HS-27A (cell line): Measurements from ENCODE around the gene CELF2.

Experiments
- DNase-seq: peaks from one replicate; pipeline ENCODE4 v3.0.0-alpha.2; 2012; ENCODE audit warnings: low read depth, missing footprints

Gene CELF2

DNA sequence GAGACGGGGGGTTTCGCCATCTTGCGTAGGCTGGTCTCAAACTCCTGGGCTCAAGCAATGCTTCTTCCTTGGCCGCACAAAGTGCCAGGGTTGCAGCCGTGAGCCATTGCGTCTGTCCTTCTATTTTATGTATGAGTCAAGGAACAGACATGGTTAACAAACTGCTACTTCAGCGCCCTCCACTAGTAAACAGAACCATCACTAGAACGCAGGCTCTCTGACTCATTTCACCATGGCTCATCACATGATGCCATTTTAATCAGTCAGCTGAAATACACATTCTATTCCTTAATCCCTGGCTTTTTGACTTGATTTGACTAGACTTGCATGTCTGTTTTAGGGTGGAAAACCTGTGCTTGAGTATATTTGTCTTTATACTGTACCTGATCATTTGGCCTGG is 41.3 kb downstream of the CELF2 start:
- DNase-seq, result no peak

DNA sequence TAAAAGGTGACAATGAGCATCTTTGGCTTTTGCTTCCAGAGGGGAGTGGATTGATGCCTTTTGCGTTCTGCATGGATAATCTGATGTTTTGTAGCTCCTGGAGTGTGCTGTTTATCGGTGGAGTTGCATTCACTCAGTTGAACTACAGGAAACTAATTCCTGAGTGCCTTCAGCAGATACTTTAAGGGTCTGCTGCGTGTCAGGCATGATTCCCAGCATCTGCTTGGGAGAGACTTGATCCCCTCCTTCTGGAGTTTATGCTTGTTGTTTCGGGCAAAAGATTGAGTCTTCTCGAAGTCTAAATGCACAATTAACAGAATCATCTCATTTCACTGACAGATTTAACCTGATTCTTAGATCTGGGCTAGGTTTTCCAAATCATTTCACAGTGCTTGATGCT is 46.2 kb downstream of the CELF2 start:
- DNase-seq, result no peak

DNA sequence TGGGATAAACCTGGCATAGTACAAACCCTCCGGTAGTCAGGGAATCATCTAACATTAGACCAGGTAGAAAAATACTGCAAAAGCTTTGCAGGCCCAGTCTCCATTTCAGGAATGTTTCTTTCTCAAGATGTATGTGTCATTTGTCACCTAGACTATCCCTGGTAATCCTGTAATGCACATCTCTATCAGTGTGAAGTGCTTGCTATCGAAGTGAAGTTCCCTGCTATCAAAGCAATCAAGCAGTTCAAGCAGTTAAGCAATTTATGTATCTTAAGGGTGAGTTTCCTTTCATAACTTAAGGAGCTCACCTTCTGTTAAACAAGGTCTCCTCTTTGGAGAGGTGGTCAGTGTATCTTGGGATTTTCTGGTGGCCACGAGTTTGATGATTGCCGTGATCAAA is 47.2 kb downstream of the CELF2 start:
- DNase-seq, result no peak

DNA sequence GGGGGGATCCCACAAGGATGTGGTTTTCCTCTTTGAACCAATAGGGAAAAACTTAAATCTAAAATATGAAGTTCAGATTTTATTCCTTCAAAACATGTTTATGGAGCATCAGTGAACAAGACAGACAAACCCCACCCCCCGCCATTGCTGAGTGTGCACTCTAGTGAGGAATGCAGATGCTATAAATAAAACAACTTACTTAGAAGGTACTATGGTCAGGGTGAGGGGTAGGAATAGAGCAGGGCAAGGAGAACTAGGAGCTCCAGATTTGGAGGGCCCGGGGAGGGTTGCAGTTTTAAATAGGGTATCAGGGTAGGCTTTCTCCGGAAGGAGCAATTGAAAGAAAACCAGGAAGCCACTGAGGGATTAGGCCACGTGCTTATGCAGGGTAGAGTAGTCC is 47.9 kb downstream of the CELF2 start:
- no peak for DNase-seq

DNA sequence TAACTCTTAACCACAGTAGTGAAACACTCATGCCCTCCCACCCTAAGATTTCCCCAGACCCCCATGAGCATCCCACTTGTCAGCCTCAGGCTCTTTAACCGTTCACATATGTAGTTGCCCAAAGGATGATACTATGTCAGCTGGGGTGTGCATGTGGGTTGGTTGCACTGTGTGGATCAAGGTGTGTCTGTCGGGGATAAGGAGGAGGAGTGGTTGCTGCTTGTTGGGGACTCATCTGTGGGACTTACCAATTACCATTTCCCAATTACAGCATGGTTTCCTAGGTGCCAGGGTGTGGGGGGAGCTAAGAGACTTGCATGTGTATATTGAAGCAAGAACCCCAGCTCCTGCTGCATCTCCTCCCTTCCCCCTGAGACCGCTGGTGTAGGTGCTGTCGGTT is 48.8 kb downstream of the CELF2 start:
- no peak for DNase-seq

DNA sequence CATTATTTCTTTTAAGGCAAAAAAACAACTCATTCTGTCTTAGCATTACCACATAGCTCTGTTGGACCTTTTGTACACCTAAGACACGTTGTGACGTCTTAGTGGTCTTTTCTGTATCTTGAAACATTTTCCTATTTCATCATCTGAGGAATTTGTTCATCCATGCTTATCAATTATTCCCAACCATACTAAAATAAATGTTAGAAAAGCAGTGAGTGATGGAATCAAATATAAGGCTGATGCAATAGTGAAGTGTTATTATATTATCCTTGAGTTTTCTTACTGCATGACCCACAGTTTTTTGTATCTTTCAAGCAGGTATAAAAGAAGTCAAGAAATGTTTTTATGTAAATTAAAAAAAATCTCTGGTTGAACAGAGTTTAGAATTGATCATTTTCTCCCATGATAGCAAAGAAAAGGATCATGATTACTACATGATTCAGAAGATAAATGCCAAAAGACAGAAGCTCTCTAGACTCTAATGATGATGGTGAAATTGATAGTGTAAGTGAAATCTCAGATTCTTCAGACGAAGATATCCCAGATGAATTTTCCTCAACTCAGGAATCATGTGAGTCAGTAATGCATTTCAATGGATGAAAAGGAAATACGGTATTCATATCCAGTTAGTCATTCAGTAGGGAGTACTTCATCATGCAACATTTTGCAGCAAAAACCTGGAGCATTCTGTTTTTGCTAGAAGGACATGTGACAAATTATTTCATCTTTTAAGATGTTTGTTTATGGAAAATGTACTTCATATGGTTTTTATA is 51.4 kb downstream of the CELF2 start:
- DNase-seq, result no peak

DNA sequence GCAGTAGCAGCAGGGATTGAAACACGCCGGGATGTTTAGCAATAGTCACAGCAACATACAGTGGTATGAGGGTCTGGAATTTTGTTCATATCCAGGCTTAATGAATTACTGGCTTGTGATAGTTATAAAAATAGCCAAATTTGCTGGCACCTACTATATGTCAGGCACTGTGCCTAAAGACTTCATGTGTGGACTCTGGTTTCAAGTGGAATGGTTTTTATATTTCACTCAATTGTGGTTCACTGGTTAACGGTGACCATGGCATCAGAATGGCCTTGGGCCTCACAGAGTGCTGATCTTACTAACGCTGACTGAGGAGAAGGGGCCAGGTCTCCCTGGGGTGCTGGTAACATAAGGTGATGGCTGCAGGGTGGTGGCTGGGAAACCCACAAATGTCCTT is 55.7 kb downstream of the CELF2 start:
- no peak for DNase-seq

DNA sequence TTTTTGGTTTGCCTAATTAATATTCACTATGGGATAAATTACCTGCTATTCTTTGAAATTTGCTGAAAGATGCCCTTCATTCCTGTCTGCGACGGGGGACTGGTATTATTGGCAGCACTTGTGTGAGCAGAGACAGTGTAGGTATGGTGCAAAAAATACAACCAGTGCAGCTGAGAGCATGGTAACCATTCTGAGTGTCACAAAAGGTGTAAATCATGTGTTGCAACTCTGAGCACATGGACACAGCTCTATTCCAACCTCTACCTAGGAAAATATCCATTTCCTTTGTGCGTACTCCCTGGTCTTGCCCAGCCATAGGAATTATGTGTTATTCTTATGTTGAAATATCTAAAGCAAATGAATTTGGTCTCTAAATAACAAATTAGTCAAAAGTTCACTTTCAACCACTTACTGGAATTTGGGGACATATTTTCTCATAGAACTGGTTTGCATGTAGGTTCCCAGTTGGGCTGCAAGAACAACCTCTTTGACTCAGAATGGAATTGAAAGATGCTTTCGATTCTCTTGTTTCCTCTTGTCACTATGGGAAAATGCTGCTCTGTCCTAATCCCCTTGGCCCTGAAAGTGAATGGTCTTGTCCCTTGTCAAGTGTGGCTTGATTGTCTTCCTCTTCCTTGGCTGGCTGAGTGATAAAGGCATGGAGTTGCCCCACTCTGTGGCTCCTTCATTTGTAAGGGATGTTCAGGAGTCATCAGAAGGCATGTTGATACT is 57.0 kb downstream of the CELF2 start:
- DNase-seq, result no peak

DNA sequence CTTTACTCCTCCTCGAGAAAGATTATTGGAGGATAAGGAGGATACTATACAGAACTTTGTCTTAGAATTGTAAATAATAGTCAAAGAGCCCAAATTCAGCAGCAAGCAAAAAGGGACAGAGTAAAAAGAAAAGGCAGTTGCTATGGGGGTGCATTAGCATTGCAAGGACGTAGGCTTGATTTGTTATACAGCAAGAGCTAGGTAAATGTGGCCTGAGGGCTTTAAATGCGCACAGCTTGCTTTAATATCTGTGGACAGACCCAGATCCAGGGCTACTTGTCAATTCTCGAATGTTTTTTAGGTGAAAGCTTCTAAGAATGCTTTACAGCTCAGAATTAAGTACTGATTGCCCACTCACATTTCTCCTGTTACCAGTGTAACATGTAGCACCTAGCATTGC is 58.5 kb downstream of the CELF2 start:
- no peak for DNase-seq

DNA sequence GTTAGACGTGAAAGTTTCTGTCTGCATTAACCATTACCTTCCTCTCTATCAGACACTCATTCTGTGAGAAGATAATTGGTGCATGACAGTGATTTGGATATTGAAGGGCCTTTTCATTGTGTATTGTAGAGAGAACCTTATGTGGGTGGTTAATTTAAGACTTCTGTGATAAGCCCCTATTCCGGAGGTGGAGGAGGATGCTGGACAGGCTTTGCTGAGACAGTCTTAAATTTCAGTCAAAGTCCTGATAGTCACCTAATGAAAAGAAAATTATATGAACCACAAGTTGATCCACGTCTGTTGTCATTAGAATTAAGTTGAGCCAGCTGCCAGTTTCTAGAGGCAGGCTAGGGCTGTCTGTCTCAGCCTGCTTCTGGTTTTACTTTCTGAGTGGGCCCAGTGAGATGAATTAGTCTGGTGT is 62.9 kb downstream of the CELF2 start:
- no peak for DNase-seq

DNA sequence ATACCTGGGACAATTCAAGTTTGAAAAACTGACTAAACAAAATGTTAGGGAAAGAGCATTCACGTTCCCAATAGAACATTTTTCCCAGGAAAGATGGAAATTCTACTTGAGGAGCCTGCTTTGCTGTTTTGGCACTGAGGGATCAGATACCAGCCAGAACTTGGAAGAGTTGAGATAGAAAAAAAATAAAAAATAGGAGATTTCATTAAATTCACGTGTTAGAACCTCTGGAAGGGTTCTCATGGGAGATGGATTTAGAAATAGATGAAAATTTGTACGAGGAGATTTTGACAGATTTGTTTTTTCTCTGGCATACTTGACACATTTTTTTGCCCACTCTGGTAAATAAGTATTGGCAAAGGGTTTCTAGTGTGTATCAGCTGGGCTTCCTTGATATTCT is 63.7 kb downstream of the CELF2 start:
- DNase-seq, result no peak

DNA sequence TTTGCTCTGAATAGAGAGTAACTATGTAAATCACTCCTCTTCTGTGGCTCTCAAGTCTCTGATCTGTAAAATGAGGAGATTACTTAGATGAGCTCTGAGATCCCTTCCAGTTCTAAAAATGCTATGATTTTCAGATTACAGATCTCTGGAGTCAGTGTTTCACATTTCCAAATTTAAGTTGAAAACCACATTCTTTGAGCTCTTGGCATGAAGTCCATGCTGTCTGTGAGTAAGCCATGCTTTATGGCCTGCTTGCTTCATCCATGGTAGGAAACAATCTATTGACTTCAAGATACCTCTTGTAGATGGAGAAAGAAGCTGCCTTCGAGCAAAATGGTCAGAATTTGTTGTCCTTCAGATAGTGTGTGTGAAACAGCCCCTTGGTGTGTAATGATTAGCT is 64.9 kb downstream of the CELF2 start:
- no peak for DNase-seq

DNA sequence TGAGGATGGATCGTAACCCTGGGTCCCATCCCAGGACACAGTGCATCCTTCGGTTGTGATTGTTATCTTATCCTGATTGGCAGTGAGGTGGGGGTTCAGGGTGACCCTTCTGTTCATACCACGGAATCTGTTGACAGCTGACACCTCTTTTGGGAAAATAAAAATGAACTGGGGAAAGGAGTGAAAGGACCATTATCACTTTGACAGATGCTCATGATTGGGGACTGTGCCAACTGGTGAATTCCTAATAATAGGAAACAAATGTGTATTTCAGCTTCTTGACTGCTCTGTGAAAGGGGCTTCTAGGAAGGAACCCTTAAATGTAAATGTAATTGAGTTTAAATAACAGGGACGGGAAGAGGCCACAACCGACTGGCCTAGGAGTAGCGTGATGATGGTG is 65.4 kb downstream of the CELF2 start:
- no peak for DNase-seq

DNA sequence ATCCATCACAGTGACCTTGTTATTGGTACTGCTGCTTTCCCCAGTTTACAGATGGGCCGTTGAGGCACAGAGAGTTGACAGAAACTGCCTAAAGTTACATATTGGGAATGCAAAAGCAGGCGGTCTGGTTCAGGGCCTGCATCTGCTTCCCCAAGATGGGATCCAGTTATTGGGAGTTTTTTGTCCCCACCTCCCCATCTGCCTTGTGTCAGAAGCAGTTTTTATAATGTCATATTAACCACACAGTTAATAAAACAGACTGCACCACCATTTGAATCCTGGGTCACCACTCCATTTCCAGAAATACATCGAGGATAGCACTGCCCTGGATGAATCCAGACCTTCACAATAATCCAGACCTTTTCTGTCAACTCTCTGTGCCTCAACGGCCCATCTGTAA is 67.9 kb downstream of the CELF2 start:
- DNase-seq, result no peak

DNA sequence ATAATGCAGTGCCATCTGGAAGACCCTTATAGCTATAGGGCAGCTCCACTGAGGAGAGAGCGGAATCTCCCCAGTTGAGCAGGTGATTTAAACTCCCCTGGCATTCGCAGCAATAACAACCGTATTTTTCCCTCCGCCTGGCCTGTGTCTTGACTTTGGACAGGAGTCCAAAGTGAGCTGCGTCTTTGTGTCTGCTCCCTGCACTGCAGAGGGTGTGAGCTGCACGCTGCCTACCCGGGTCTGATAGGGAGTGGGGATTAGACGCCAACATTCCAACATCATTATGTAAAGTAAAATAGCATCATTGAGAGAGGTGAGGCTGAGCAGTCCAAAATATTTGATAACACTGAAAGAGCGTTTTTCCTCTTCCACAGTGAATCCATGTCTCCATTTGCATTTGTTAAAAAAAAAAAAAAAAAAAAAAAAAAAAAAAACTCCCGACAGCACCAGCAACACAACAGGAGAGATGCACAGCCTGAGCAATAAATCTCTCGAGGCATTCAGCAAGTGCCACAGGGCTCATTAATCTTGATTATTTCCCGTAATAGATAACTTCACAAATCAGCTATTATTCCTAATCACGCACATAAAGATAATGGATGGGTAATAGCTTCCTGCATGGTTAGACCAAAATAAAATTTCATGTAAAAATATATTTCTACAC is 68.6 kb downstream of the CELF2 start:
- no peak for DNase-seq

DNA sequence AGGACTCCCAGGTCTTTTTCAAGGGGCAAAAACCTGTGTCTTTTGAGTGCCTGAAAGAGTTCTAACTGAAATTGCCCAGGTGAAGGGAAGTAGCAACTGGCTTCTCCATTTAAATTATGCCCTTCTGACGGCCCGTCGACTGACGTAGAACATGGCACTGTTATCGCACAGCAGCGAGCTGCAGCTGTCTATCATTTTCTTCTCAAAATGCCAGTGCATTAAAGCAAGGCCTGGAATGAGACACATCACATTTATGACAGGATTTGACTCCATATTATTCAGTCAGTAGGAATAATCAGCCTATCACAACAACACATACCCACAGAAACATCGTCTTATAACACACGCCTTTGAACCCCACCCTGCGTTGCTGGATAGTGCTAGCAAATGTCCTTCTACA is 69.7 kb downstream of the CELF2 start:
- no peak for DNase-seq

DNA sequence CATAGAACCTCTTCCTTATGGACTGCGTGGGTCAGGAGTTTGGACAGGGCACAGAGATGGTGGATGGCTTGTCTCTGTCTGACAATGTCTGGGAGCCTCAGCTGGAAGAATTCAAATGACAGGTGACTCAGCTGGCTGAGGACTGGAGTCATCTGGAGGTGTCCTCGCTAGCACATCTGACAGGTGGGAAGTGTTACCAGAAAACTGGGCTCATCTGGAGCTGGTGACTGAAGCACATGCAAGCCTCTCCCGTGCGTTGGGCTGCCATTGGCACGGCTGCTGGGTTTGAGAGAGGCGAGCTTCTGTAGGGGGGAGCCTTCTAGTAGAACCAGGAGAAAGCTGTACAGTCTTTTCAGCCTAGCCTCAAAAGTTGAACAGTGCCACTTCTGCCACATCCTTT is 71.0 kb downstream of the CELF2 start:
- no peak for DNase-seq

DNA sequence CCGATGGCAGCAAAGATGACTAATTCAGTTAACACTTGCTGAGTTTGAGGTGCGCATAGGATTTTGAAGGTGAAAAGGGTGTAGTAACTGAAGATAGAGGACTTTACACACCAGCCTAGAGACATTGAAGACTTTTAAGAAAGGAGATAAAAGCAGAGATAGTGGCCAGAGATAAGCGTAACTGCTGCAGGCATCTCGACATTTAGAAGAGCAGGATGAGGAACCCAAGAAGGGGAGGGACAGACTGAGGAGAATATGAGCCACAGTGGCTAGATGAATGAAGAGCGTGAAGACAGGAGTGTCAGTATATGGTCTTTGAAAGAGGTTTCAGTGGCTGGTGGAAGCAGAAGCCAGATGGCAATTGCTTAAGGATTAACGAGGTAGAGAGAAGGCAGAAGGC is 71.6 kb downstream of the CELF2 start:
- DNase-seq, result no peak

DNA sequence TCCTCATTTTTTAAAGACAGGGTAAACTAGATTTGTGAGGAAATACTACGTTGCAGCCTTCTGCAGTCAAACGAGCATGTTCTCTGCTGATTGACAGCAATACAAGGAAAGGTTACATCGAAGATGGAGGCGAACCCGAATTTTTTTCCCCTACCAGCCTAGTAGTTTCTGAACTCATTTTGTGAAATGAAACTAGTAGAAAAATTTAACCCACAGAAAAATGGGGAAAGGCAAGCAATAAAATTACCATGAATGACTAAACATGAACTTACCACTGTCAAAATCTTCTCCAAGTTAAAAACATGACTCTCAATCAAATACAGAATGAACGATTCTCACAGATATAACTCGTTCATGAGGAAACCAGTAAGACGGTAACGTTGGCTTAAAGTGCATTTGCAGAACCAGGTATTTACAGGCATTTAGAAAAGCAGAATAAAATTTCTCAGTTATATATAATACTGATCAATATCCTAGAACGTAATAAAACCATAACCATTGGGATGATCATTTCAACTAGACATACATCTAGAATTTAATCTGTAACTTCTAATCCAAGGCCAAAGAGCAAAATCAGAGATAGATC is 73.9 kb downstream of the CELF2 start:
- DNase-seq, result no peak

DNA sequence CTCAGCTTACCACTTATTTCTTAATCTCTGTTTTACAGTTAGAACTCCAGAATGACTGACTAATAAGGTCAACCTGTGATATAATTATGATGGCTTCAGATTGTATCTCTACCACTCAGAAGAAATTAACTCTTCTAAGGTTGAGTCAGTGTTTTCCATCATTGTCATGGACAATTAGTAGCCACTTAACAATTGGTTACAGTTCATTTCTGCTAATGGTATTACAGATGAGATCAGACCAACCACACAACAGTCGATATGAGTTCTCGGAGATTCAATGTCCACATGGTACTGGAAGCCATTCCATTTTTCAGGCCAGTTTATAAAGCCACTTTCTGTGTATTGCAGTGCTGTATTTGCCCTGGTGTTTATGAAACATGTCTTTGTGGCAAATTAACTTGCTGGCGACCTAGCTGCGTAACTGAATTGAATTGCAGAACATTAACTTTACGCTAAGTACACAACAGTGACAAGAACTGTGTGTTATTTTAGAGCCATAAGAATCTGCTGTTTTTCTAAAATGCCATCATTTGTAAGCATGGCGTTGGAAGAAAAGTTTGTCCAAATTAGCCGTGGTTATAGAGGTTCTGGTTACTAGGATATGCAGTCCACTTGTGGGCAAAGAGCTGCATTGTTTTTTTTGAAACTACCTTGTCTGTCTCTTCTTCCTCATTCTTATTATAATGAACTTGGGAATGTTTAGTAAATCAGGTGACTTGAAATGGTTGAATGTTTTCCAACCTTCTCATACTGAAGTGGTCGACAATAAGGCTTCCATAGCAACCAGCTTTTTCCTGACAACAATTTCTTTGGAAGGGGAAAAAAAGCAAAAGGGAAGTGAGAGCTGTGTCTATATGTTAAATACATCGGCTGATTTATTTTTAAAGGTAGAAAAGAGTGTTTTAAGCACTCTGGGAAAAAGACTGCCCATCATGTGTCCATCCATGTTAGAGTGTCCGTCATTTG is 76.4 kb downstream of the CELF2 start:
- no peak for DNase-seq

DNA sequence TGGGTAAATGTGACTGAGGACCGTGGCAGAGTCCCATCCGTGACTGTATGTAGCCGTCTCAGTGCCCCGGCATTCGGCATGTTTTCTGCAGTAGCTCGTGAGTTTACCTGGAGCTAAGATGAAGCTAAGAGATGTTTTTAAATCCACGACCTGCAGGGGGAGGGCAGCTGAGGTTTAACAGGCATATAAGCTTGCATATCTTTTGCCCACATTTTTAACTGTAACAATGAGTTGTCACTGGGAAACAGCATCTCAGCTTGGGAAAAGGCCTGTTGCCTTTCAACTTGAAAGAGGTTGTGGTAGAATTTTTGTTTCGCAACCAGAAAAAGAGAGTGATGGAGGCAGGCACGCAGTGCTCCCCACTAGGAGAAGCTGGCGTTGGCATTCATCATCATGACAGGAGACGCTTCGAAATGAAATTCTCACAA is 77.7 kb downstream of the CELF2 start:
- DNase-seq, result no peak

DNA sequence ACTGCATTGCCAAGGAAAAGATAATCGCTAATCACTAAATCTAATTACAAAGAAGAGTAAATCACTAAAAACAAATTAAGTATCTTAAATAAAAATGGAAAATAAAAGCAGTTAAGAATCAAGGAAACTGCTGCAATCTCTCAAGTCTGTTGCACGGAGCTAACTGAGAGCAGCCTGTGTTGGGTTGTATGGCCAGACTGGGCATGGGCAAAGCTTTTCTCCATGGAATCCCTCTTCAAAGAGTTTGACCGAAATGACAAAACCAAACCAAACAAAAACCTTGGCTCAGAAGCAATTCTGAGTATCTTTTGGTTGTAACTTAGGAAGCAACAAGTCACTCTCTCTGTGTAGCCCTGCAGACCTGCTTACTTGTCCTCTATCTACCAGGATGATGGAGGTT is 78.8 kb downstream of the CELF2 start:
- DNase-seq, result no peak
